DMS79 treated with DMSO at 0.1 percent for 48 hours (cell line): ENCODE results near the gene KIZ.
A peak's percentile ranks its signal among the peaks of the same experiment; 100 is the strongest.

ENCODE experiments used
- DNase-seq: peaks from one replicate; lab custom pipeline; 2025; lab: John Stamatoyannopoulos, UW

KIZ gene, protein sequence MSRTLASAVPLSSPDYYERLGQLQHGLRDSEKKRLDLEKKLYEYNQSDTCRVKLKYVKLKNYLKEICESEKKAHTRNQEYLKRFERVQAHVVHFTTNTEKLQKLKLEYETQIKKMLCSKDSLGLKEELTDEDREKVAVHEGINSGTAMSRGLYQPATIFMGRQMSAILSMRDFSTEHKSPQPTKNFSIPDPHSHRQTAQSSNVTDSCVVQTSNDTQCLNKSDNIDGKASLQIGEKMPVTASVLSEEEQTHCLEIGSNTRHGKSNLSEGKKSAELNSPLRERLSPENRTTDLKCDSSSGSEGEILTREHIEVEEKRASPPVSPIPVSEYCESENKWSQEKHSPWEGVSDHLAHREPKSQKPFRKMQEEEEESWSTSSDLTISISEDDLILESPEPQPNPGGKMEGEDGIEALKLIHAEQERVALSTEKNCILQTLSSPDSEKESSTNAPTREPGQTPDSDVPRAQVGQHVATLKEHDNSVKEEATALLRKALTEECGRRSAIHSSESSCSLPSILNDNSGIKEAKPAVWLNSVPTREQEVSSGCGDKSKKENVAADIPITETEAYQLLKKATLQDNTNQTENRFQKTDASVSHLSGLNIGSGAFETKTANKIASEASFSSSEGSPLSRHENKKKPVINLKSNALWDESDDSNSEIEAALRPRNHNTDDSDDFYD

GRCh38 chr20:21125849-21126580 lies at the start of gene KIZ:
TSS of gene KIZ (plus strand) at chr20:21126082. CDS start at chr20:21126116, 34 bp downstream.
- peak; percentile 77 for DNase-seq

- no peak for DNase-seq
Measured at GRCh38 chr20:21077809-21078345, 48.0 kb upstream of the KIZ start.

- DNase-seq, result no peak
Measured at GRCh38 chr20:21082584-21082983, 43.3 kb upstream of the KIZ start.

DNA sequence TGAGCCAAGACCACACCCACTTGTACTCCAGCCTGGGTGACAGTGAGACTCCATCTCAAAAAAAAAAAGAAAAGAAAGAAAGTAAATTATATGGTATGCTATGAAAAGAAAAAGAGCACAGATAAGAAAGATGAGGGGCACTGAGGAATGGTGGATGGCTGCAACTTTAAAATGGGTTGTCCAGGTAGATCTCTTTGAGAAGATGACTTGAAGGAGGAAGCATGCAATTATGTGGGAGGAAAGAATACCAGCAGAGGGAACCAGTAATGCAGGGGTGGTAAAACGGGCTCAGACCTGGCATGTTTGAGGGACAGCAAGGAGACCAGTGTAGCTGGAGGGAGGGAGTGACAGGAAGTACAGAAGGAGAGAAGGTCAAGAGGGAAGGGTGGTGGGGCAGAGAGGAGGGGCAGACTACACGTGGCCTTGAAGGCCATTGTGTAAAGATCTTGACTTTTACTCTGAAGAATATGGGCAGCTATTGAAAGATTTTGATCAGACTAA lies 42.0 kb upstream of the KIZ start:
- DNase-seq, result no peak

DNA sequence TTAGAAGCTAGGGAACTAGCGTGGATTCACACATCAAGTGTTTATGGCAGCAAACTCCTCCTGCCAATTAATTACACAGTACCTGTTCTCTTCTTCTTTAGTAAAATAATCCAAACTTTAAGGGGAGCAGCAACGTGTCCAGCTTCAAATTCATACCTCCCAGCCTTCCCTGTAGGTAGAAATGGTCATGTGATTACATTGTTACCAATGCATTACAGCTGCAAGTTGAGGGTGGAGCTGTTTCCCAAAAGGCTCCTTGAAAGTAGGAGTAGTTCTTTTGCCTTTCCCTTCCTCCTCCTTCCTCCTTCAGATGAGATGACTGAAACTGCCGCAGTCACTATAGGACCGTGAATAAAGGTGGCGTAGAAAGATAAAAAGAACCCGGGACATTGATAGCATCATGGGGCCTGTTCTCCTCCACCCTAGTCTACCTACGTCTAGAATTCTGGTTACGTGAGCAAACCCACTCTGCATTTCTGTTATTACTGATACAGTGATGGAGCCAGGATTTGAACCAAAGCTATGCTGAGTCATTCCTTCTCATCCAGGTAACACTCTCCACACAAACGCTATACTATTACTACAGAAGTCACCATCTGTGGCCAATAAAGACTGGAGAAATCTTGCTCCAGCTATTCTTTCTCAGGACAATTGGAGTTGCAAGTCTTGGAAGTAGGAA lies 37.9 kb upstream of the KIZ start:
- no peak for DNase-seq

DNA sequence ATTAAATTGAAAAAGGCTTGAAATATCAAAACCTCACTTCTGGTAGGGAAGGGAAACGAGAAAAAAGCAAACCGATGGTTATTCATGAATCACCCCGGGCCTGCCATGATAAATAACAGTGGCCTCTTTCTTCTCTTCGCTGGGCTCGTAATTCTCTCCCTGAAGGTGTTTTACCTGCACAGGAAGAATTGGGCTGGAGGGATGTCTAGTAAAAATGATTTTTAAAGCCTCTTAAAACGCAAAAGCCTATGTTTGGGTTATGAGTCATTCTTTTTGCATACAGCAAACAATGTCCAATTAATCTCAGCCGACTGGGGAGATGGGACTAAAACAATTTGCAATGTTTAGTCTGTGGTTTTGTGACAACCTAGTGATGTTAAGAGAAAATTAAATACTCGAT lies 36.5 kb upstream of the KIZ start:
- DNase-seq, result no peak

DNA sequence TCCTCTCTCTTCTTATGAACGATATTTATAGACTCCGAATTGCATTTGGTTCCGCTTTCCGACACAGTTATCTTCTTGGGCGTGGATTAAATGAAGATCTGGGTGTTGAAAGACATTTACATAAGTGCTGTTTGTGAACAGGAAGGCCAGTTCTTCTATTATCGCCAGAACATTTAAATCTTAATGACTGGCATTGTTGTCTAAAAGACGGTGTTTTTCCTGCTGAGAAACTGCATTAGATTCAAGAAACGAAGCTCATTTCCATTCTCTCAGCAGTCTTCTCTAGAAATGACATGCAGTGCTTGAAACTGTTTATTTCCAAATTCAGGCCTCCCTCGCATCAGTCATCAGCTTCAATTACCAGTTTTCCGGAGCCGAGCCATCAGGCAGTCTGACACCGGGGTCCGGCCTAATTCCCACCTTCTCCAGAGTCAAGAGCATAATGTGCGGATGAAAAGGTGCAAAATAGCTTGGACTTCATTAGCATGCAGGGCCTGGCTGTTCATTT lies 35.7 kb upstream of the KIZ start:
- DNase-seq, result no peak

GRCh38 chr20:21090721-21091120 lies 35.2 kb upstream of the KIZ start:
- peak; percentile 27 for DNase-seq

DNA sequence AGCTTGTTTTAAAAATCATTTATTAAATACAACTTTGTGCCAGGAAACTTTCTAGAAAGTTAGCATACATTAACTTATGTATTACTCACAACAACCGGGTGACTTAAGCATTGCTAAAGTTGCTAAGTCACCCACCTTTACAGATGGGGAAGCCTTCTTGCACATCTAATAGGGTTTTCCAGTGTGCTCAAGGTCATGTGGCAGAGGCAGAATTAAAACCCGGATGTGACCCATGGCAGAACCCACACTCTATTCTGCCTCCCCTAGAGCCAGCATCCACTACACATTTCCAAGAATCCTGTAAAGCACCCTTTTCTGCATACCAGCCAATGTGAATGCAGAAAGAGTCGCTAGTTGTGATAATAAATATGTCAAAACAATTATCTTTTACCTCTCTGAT lies 33.1 kb upstream of the KIZ start:
- no peak for DNase-seq

DNA sequence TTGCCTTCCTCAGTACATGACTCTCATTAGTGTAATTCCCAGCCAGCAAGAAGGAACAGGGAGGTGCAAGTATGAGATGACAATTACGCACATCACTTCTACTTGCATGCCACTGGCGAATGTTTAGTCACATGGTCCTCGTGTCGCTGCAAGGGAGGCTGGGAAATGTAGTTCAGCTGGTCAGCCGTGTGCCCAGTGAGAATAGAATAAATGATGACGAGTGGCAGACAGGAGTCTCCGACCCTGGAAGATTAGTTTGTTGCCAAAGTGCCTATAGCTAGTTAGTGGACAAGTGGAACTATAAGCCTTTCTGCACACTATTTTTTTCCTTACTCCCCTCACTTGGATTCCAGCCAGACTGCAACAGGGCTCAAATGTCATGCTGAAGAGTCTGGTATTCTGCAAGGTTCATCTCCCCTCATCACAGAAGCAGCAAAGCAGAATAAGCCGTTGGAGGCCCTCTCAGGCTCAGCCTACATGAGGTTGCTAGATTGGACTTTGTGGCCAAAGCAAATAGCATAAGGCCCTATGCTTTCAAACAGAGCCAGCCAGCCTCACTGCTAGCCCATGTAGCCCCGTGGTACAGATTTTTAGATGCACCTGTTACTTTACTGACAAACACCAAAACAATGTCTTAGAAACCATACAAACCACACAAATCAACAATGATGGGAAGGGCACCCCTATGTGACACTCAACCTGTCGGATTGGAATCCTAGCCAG lies 29.4 kb upstream of the KIZ start:
- peak; percentile 27 for DNase-seq

- DNase-seq, result no peak
Measured at GRCh38 chr20:21099751-21100577, 25.9 kb upstream of the KIZ start.

- DNase-seq, result no peak
Measured at GRCh38 chr20:21100578-21101452, 25.1 kb upstream of the KIZ start.

GRCh38 chr20:21101453-21101931 lies 24.4 kb upstream of the KIZ start:
- DNase-seq, result no peak

DNA sequence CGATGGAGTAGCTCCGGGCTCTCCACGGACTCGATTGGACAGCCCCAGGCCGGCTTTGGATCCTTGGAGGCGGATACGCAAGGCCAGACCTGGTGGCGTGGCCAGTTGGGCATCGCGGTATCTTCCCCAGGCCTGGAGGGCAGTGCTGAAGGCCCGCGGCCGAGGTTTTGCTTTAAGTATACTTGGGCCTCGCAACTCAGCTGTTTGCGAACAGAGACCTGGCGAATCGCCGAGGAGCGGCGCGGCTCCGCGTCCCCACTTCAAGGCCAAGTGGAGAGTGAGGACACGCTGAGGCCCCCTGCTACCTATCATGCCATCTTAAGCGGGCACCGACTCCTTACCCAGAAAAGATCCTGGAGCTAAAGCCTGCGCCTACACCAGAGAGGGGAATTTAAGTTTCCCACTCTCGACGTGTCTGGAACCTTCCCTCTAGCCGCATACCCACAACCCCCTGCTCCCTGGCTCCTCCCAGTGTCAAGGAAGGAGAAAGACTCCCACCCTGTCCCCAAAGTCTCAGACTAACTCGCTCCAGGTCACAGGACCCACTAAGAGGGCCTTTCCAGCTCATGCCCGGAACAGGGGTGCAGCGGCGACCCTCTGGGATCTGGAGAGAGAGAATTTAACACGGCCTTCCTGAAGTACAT lies 23.8 kb upstream of the KIZ start:
- no peak for DNase-seq

DNA sequence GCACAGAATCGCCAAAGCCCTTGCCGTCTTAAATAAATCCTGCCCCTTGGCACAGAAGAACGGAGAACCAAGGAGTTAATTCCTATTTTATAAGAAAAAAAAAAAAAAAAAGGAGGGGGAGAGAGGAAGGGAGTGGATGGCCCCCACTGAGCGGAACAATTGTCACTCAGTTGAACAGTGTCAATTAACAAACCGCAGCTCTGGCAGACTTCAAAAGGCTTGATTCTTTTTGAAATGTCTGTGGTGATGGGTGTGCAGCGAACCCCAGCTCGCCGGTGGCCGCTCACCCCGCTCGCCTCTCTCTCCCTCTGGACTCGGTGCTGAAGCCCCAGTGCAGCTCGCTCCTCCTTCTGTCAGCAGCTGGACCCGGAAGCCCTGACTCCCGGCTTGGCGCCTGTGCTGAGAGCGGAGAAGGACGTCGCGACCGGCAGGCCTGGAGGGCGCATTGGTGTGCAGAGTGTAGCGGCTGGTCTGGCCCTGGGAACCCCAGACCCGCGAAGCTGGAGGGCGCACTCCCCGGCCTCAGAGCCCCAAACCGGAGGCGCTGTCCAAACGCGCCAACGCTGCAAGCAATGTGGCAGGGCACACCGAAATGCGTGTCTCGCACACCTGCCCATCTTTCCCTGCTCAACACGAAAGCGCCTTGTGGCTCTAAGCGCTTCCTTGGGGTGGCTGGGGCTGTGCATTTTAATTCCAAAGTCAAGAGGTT lies 23.1 kb upstream of the KIZ start:
- no peak for DNase-seq

GRCh38 chr20:21103582-21104465 lies 22.1 kb upstream of the KIZ start:
- no peak for DNase-seq

GRCh38 chr20:21104466-21104761 lies 21.5 kb upstream of the KIZ start:
- no peak for DNase-seq
